ENCODE results near the gene TATDN3. TPM values are rescaled to one million over a fixed set of nuclear protein-coding genes. Genes with fewer than 3 reads are reported as not detected.
"Not testable (repeated sequence)": the region's sequence is repeated elsewhere in the genome, so short reads cannot be mapped to it uniquely, and the experiment has no call there.

Gene TATDN3
- polyA plus RNA-seq, 3 donors: 19.8 to 22.2 (median 21.6) TPM

DNA sequence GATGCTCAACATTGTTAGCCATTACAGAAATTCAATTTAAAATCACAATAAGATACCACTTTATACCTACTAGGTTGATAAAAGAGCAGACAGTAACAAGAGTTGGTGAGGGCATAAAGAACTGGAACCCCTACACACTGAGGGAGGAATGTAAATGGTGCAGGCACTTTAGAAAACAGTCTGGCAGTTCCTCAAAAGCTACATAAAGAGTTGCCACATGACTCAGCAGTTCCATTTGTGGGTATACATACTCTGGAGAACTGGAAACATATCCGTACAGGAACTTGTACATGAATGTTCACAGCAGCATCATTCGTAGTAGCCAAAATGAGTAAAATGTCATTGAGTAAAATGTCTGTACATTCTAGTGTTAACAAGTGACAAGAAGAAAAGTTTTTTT is 17.1 kb upstream of the TATDN3 start:
- DNase-seq (ENCODE audit: low read depth in 3 of 3, low spot score in 2 of 3): no peak

DNA sequence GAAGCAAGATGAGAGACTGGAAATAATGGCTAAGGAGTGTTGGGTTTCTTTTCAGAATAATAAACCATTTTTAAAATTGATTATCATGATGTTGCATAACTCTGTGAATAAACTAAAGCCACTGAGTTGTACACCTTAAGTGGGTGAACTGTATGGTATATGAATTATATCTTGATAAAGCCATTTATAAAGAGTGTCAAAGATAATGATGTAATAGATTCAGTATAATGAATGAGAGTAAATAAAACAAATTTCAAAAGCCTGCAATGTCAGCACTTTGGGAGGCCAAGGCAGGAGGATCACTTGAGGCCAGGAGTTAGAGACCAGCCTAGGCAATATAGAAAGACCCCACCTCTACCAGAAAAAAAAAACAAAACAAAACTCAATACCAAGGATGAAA is 16.5 kb upstream of the TATDN3 start:
- no peak for DNase-seq (ENCODE audit: low read depth in 3 of 3, low spot score in 2 of 3)

DNA sequence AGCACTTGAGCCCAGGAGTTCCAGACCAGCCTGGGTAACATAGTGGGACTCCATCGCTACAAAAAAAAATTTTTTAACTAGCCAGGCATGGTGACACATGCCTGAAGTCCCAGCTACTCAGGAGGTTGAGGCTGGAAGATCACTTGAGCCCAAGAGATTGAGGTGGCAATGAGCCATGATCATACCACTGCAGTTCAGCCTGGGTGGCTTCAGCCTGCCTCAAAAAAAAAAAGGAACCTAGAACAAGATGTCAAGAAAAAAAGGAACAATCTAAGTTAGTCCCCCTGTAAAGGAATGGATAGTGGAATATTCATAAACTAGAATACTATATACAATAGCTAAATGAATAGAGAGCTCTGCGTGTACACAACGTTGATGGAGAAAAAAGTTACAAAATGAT is 14.5 kb upstream of the TATDN3 start:
- DNase-seq (ENCODE audit: low read depth in 3 of 3, low spot score in 2 of 3): no peak

DNA sequence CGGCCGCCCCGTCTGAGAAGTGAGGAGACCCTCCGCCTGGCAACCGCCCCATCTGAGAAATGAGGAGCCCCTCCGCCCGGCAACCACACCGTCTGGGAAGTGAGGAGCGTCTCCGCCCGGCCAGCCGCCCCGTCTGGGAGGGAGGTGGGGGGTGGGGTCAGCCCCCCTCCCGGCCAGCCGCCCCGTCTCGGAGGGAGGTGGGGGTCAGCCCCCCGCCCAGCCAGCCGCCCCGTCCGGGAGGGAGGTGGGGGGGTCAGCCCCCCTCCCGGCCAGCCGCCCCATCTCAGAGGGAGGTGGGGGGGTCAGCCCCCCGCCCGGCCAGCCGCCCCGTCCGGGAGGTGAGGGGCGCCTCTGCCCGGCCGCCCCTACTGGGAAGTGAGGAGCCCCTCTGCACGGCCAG is 12.6 kb upstream of the TATDN3 start:
- DNase-seq (ENCODE audit: low read depth in 3 of 3, low spot score in 2 of 3): not testable (repeated sequence)

DNA sequence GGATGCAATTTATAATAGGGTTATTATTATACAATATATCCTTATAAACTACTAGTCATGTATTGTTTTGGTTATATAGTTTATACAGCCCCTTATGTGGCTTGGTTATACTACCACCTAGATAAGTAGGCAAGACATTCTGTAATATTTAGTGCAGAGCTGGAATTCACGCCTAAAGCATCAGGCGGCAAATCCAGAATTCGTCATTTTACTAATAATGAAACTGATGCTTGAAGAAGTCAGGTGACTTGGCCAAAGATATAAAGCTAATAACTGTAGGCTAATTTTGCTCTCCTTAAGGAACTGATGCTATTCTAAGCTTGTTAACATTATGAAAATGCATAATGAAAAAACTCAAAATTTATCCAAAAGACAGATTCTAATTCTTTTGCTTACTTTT is 10.9 kb upstream of the TATDN3 start:
- no peak for DNase-seq (ENCODE audit: low read depth in 3 of 3, low spot score in 2 of 3)

DNA sequence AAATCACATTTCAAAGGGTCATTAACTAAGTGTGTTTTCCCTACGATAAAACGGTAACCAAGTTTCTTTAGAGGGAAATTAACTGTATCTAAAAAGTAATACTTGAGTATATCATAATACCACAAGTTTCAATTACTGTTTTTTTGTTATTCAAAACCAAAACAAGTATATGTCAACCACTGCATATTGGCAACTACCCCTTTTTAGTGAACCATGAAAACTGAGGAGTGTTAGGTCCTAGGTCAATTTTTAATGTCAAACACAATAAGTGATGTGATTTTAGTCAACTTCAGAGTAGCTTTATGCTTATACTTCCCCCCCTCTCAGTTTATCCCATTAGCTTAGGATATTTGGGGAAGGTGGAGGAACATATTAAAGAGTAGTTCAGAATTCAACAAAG is 10.5 kb upstream of the TATDN3 start:
- DNase-seq (ENCODE audit: low read depth in 3 of 3, low spot score in 2 of 3): no peak

DNA sequence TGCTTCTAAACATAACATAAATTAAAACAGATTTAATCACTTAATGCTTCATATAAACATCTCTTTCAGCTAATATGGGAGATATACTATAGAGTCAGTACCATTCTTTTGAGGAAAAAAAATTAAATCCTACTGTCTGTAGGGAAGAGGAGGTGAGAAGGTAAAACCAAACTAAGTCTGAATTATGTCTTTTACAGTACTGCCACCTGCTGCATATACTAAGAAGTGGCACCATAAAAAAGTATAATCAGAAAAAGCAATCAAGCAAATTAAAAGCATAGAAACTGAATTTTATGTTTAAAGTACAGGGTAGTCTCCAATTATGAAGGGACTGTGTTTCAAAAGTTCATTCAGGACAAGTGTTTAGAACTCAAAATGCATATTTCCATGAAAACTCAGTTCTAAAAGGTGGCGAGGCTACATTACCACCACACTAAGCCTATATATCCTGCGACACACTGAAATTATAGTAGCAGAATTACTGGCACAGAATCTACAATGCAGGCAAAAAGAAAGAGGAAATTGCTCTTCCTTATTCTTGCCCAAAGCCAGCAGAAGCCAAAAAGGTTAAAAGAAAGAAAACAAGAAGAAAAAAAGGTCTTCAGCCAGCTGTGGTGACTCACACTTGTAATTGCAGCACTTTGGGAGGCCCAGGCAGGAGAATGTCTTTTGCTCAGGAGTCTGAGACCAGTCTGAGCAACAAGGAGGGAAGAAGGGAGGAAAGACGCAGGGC is 9.1 kb upstream of the TATDN3 start:
- no peak for DNase-seq (ENCODE audit: low read depth in 3 of 3, low spot score in 2 of 3)

DNA sequence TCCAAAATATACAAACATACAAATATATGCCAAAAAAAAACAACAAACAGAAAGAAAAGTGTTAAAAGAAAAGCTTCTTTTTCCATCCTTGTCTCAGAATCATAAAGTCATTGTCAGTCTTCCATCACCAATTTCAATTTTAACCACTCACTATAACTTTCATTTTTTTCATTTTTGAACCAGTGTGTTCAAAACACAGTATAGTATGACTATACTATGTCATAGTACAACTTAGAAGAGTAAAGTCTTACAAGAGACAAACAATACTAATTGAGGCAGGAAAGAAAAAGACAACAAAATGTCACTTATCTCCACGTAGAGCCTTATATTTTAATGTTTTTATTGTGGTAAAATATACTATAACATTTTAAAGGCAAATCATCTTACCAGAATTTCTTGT is 7.7 kb upstream of the TATDN3 start:
- no peak for DNase-seq (ENCODE audit: low read depth in 3 of 3, low spot score in 2 of 3)

DNA sequence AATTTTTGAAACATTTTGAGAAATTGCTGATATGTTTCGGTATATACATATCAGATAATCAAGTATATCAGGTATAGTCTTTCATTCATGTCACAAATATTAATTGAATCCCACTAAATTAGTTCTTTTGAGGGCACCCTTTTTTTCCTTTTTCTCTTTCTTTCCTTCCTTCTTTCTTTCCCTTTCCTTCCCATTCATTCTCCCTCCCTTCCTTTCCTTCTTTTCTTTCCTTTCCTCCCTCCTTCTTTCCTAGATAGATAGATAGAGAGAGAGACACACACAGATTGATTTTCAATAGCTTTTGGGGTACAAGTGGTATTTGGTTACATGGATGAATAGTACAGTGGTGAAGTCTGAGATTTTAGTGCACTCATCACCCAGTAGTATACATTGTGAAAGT is 5.8 kb upstream of the TATDN3 start:
- no peak for DNase-seq (ENCODE audit: low read depth in 3 of 3, low spot score in 2 of 3)

DNA sequence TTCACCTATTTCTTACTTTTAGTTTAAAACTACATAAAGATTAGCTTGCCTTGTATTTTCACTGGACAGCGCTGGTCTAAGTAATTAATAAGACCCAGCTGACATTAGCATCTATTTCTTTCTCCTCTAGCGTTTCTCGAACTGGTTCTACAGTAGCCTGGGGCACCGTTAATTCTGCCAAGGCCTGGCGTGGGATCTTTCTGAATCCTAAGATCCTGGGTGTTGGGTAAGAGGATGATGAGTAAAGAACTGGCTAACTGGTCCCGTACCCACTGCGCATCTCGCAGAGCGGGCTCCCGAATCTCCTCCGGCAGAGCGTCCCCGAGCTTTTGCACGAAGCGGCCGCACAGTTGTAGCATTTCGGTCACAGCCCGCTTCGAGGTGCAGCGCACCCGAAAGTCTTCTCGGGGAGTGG is 426 bp upstream of the TATDN3 start:
- DNase-seq (ENCODE audit: low read depth in 3 of 3, low spot score in 2 of 3): no peak

DNA sequence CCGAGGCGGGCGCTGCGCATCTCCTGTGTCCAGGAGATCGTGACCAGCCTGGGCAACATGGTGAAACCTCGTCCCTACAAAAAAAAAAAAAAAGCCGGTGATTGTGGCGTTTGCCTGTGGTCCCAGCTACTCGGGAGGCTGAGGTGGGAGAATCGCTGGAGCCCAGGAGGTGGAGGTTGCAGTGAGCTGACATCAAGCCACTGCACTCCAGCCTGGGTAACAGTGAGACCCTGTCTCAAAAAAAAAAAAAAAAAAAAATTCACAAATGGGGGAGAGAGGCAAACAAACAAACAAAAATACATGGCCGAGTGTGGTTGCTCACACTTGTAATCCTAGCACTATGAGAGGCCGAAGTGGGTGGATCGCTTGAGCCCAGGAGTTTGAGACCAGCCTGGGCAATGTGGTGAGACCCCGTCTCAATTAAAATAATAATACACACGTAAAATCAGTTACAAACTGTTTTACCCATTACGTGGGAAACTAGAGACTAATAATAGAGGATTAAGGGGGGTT is 758 bp downstream of the TATDN3 start:
- no peak for DNase-seq (ENCODE audit: low read depth in 3 of 3, low spot score in 2 of 3)

DNA sequence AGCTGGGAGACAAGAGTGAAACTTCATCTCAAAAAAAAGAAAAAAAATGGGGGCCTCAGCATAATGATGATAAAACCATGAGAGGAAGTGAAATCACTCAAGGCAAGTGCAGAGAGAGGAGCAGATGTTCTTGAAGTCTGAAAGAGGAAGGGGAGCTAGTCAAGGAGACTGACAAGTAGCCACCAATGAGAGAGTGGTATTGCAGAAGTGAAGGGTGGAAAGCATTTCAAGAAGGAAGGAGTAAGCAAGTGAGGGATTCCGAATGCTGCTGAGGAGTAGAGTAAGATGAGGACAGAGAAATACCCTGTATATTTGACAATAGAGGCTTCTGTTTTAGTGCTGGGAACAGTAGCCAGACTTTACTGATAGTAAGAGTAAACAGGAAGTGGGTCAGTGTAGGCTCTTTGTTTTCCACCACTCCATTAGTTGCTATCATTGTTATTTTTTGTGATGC is 2.9 kb downstream of the TATDN3 start:
- DNase-seq (ENCODE audit: low read depth in 3 of 3, low spot score in 2 of 3): no peak

DNA sequence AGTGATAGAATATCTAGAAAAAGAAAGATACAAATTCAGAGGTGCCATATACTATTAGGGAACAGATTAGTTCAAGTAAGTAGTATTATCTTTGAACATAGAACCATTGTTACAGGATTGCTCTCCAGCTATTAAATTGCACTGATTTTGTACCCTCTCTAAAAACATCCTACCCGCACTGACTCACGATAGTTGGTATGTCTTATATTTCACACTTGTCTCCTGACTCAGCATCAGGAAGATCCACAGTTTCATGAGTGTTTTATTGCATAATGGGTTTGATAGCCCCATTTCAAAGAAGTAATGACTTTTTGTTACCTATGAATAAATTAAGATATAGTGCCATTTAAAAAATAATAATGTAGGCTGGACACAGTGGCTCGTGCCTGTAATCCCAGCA is 6.0 kb downstream of the TATDN3 start:
- no peak for DNase-seq (ENCODE audit: low read depth in 3 of 3, low spot score in 2 of 3)

DNA sequence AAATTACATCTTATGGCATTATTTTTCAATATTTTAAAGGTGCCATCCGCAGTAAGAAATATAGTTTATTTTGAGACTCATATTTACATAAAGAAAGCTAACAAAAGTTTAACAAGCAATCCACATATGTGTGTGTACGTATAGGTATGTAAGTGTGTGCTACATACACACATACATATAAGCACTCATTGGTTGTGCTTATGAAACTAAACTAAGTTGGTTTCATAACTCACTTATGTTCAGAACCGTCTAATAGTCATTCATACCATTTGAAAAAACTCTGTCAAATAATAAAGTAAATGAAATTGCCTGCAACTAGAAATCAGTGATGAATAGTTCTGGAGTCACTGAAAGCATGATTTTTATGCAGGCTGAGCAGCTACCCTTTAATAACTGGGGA is 14.1 kb downstream of the TATDN3 start:
- no peak for DNase-seq (ENCODE audit: low read depth in 3 of 3, low spot score in 2 of 3)

DNA sequence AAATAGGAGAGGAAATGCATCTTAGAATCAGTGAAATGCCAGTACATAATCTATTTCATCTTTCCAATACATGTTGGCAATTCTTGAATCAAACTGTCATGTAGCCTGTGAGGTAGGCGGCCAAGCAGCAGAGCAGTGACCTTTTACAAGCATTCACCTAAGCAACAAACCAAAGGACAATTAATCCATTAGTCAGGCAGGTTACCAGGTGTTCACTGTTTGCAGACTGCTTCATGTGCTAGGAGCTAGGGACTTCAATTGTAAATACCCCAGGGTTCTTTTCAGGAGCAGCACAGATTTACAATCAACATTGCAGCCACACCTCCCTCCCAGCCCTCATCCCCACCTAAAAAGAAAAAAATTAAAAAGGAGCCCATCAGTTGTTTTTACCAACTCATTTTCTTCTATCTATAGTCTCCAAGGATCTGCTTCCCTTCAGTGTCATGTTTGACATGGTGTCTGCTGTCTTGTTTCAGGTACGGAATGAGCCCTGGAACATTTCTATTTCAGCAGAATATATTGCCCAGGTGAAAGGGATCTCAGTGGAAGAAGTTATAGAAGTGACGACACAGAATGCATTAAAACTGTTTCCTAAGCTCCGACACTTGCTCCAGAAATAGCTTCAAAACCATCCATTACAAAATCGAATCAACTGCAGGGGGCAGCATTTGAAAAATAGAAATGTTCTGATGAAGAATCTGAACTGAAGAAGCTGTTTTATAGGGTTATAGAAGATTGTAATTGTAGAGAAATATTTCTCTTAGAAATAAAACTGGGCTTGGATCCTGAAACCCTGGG is 23.0 kb downstream of the TATDN3 start:
- DNase-seq (ENCODE audit: low read depth in 3 of 3, low spot score in 2 of 3): no peak

DNA sequence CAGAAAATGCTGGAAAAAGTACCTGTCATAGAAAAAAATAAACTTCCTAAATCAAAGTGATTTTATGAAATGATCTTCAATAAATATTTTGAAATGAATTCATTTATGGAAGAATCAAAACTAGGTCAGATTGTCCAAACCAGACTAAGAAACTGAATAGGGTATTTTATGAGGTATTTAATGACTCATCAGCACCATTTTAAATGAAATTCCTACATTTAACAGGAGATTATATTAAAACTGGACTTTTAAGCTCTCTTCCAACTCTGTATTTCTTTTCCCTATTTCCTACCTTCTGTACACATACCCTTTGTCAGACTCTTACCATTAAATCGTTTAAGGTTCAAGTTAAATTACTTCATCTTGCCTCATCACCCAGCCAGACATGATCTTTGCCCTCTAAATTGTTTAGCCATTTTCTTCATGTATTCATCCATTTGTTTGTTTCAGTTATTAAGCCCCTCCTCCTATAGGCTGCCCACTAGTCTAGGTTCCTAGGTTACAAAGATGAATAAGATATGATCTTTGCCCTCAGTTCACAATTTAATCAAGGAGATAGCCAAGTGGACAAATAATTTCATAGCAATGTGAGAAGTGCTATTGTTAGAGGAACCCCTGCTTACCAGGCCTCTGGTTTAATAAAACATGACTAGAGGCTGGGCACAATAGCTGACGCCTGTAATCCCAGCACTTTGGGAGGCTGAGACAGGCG is 25.0 kb downstream of the TATDN3 start:
- no peak for DNase-seq (ENCODE audit: low read depth in 3 of 3, low spot score in 2 of 3)

DNA sequence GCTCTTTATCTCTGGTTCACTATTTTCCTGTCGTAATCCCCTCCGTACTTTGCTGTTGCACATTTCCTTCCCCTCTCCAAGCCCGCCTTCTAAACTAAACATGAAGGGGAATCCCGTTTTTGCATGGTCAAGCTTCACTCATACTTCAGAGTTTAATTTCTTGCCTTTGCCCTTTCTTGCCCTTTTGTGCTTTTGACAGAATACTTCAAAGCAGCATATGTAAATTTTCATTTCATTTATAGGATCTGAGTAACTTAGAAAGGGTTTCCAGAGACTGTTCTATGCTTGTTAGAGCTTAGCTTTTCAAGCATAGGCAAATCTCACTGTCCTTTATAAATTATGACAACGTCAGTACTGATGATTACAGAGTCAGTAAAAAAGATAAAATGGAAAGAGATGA is 28.0 kb downstream of the TATDN3 start:
- DNase-seq (ENCODE audit: low read depth in 3 of 3, low spot score in 2 of 3): no peak

DNA sequence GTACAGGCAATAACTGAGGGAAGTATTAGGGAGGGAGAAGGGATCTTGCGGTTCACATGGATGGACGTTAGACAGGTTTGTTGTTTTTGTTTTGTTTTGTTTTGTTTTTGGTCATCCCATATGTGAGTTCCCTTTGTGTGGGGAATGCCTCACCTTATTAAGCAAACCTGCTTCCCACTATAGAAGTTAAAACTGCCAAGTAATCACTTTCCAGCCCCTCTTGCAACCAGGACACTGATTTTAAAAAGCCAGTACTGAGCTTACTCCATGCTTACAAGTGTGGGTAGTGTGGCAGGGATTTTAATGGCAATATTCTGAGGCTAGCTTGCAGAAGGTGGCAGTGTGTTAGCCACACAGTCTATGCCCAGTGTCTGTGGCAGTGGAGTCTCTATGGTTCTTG is 29.3 kb downstream of the TATDN3 start:
- no peak for DNase-seq (ENCODE audit: low read depth in 3 of 3, low spot score in 2 of 3)

DNA sequence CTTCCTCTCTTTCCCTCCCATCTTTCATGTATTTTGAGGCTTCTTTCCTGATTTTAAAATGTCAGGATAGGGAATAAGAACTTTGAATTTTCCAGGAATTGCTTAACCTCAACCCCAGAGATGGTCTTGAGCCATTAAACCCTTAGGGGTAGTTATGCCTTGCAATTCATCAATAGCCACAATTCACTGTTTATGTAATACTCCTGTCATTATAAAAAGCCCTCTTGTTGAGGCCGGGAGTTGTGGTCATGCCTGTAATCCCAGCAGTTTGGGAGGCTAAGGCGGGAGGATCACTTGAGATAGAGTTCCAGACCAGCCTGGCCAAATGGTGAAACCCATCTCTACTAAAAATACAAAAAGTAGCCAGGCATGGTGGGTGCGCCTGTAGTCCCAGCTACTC is 31.3 kb downstream of the TATDN3 start:
- no peak for DNase-seq (ENCODE audit: low read depth in 3 of 3, low spot score in 2 of 3)

DNA sequence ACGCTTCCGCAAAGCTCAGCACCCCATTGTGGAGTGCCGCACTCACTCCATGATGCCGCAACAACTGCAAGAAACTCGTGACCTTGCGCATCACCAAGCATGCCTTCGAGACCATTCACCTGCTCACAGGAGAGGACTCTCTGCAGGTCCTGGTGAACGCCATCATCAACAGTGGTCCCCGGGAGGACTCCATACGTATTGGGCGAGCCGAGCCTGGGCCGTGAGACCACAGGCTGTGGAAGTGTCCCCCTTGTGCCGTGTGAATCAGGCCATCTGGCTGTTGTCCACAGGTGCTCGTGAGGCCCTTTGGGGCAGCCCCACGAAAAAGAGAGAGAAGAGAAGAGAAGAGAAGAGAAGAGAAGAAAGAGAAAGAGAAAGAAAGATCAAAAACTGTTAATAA is 32.5 kb downstream of the TATDN3 start:
- no peak for DNase-seq (ENCODE audit: low read depth in 3 of 3, low spot score in 2 of 3)

DNA sequence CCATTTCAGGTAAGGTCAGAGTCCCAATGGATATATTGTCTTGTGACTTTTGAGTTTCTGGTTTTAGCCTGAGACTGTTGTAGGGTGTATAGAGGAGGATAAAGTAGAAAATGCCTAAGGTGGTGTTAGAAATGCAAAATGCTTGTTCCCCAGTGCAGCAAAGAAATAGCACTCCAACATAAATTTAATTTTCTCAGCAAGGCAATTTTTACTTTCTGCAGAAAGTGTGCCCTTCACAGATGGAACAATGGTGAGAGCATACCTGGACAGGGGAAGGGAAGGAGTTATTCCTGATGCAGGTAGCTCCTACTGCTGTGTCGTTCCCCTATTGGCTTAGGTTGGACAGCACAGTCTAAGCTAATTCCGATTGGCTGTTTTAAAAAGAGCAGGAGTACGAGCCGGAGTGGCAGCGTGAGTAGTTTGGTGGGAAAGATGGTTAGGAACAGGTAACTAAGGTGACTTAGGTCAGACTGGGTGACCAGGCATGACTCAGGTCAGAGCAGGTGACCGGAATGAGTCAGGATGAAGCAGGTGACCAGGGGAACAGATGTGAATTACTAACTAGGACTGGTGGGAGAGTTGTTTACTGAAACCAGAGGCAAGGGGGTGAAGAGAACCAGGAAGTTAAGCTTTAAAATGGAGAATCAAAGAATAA is 34.2 kb downstream of the TATDN3 start:
- no peak for DNase-seq (ENCODE audit: low read depth in 3 of 3, low spot score in 2 of 3)
